ENCODE measurements around the gene IL1RAPL2.

IL1RAPL2 gene

GRCh38 chrX:105618393-105619101 lies 1052.5 kb downstream of the IL1RAPL2 start:
- Histone ChIP-seq H3K36me3 (replicated peaks) (no peaks in the 10 kb centered on the region), H3K27me3 (replicated peaks) (no peaks in the 10 kb centered on the region), H3K27ac (no peak overlapping the region), H3K4me3 (ENCODE audit: low read depth, low read length) (no peak overlapping the region)
- TF ChIP-seq CTCF (IDR thresholded peaks at IDR 0.05; ENCODE audit: low read depth, low read length, missing control alignments) = no peak
- DNase-seq = no peak
- in situ Hi-C loops (cut with HindIII; ENCODE audit: low pct_ligation_motif_present, low sequenced_read_pairs) = no loop called here

- DNase-seq = no peak
- in situ Hi-C loops (cut with HindIII; ENCODE audit: low pct_ligation_motif_present, low sequenced_read_pairs) = no loop called here
- no peak for TF ChIP-seq CTCF (IDR thresholded peaks at IDR 0.05; ENCODE audit: low read depth, low read length, missing control alignments)
- Histone ChIP-seq H3K27me3 (replicated peaks) (no peaks in the 10 kb centered on the region), H3K4me3 (ENCODE audit: low read depth, low read length) (no peak overlapping the region), H3K36me3 (replicated peaks) (no peaks in the 10 kb centered on the region), H3K27ac (no peak overlapping the region)
Measured at GRCh38 chrX:105634180-105634579, 1068.2 kb downstream of the IL1RAPL2 start.

DNA sequence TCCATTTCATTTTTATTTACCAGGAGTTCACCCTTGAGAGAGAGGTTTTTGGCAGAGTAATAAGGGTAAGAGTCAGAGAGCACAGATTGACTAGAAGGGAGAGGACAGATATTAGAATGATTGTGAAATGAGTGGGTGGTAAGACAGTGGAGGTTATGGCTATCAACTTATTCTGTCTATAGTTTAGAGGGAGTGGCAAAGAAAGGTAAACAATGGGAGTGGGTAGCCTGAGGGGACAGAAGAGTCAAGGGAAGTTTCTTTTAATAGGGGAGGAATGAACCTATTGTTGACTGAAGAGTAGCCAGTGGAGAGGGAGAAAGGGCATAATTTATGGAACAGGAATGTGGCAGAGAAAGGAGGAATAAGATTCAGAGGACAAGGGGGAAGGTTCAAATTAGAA lies 1069.8 kb downstream of the IL1RAPL2 start:
- Histone ChIP-seq H3K27ac (no peak overlapping the region), H3K36me3 (replicated peaks) (no peaks in the 10 kb centered on the region), H3K4me3 (ENCODE audit: low read depth, low read length) (no peak overlapping the region), H3K27me3 (replicated peaks) (no peaks in the 10 kb centered on the region)
- DNase-seq = no peak
- TF ChIP-seq CTCF (IDR thresholded peaks at IDR 0.05; ENCODE audit: low read depth, low read length, missing control alignments) = no peak
- in situ Hi-C loops (cut with HindIII; ENCODE audit: low pct_ligation_motif_present, low sequenced_read_pairs) = no loop called here

- DNase-seq = no peak
- in situ Hi-C loops (cut with HindIII; ENCODE audit: low pct_ligation_motif_present, low sequenced_read_pairs) = no loop called here
- TF ChIP-seq CTCF (IDR thresholded peaks at IDR 0.05; ENCODE audit: low read depth, low read length, missing control alignments) = no peak
- Histone ChIP-seq H3K27me3 (replicated peaks) (no peaks in the 10 kb centered on the region), H3K27ac (no peak overlapping the region), H3K36me3 (replicated peaks) (no peaks in the 10 kb centered on the region), H3K4me3 (ENCODE audit: low read depth, low read length) (no peak overlapping the region)
Measured at GRCh38 chrX:105636667-105637066, 1070.7 kb downstream of the IL1RAPL2 start.

DNA sequence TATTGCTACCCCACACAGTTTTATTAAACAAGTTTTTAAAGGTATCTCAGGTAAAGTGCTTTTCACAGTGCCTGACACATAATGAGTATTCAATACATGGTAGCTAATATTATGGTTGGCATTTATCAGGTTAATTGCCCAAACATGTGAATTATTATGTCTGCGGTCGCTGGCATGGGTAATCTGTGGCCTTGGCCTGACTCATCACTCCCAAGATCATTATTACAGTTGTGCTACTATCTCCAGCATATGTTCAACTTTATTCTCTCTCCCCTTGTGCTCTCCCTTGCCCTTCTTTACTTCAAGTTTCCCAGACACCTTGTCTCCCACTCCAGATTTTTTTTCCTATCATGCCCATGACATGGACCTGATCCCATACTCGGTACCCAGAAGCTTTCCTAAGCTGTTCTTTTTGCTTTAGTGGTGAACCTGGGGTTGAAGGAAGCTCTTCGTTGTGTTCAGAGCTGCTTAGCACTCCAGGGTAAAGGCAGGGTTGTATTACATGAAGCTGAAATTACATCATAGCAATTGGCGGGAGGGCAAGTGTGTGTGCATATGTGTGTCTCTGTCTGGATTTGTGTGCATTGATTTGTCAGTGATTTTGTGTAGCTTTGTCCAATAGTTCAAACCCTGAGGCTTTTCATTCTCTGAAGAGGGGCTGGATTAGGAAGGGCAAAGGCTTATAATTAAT lies 1079.8 kb downstream of the IL1RAPL2 start:
- no peak overlapping the region for H3K27ac ChIP-seq
- no peak overlapping the region for H3K4me3 ChIP-seq (ENCODE audit: low read depth, low read length)
- H3K36me3 ChIP-seq (replicated peaks) = no peaks in the 10 kb centered on the region
- DNase-seq = no peak
- no peak for TF ChIP-seq CTCF (IDR thresholded peaks at IDR 0.05; ENCODE audit: low read depth, low read length, missing control alignments)
- in situ Hi-C loops (cut with HindIII; ENCODE audit: low pct_ligation_motif_present, low sequenced_read_pairs) = no loop called here
- H3K27me3 ChIP-seq (replicated peaks) = no peaks in the 10 kb centered on the region
